B cell (primary cell): ENCODE data around the gene IRF7. TPM values are rescaled to one million over a fixed set of nuclear protein-coding genes. Genes with fewer than 3 reads are reported as not detected.

Experiments used
- ATAC-seq: fragments of 200-7000 bp; cut with Tn5 transposase; one replicate; pipeline ENCODE4 v1.10.0; 2021; ENCODE audit warnings: low read depth, mild to moderate bottlenecking, moderate number of reproducible peaks, moderate library complexity
- CTCF ChIA-PET: fragments of 350-600 bp; sonication (Branson Sonifier 250); formaldehyde crosslinking; loops from one replicate; lab custom pipeline; 2021; ENCODE audit warnings: antibody characterized with exemption, inconsistent platforms; lab: Charles Lee
- POLR2A ChIA-PET: fragments of 350-600 bp; sonication (Branson Sonifier 250); formaldehyde crosslinking; loops from one replicate; lab custom pipeline; 2021; ENCODE audit warnings: antibody characterized with exemption; lab: Charles Lee
- DNase-seq: peaks from one replicate; pipeline ENCODE4 v3.0.0; 2013
- H2AFZ ChIP-seq: 2 replicates; pipeline ENCODE4 v1.6.1; 2012; ENCODE audit warnings: mild to moderate bottlenecking, low read depth, low read length; ENCODE audit not compliant: insufficient read depth, poor library complexity, severe bottlenecking
- H3K27ac ChIP-seq, 2 donors: 1 replicate in 1 of 2; 2 replicates in 1 of 2; pipeline ENCODE4 v1.5.1; 2012 to 2013; ENCODE audit warnings: low read length in 2 of 2, mild to moderate bottlenecking in 2 of 2, moderate library complexity in 1 of 2
- H3K27me3 ChIP-seq, 4 experiments: fragments of 200-600 bp in 1 of 4; sonication (generic) in 1 of 4; replicated peaks in 1 of 4; 1 replicate in 2 of 4; 2 replicates in 2 of 4; pipeline versions ENCODE4 v1.6.1 to v1.7.0; 2013 to 2016; ENCODE audit warnings: low read length in 3 of 4, mild to moderate bottlenecking in 2 of 4, mixed read lengths in 1 of 4, moderate library complexity in 1 of 4; ENCODE audit not compliant: insufficient read depth in 4 of 4, control insufficient read depth in 3 of 4; ENCODE audit errors: control extremely low read depth in 1 of 4
- H3K36me3 ChIP-seq, 2 experiments: replicated peaks in 1 of 2; 1 replicate in 1 of 2; 2 replicates in 1 of 2; pipeline versions ENCODE4 v1.6.1 to v1.7.1; 2013; ENCODE audit warnings: low read length in 1 of 2; ENCODE audit not compliant: insufficient read depth in 2 of 2, control insufficient read depth in 1 of 2; ENCODE audit errors: control extremely low read depth in 1 of 2, extremely low read depth in 1 of 2
- H3K4me1 ChIP-seq, 2 donors: fragments of 200-600 bp in 1 of 2; sonication (generic) in 1 of 2; 1 replicate in 1 of 2; 2 replicates in 1 of 2; pipeline versions ENCODE4 v1.5.1 to v1.6.1; 2013 to 2017; ENCODE audit warnings: low read length in 2 of 2; ENCODE audit not compliant: control insufficient read depth in 2 of 2, insufficient read depth in 2 of 2
- H3K4me2 ChIP-seq: replicated peaks from 2 replicates; pipeline ENCODE3; 2012; ENCODE audit warnings: mild to moderate bottlenecking, low read depth, low read length; ENCODE audit not compliant: poor library complexity, severe bottlenecking
- H3K4me3 ChIP-seq, 5 experiments: fragments of 200-600 bp in 1 of 5; sonication (generic) in 1 of 5; 1 replicate in 3 of 5; 2 replicates in 2 of 5; pipeline versions ENCODE4 v1.5.1 to v1.7.0; 2011 to 2016; ENCODE audit warnings: low read length in 4 of 5, mild to moderate bottlenecking in 4 of 5, low read depth in 2 of 5, control low read depth in 1 of 5, moderate library complexity in 1 of 5; ENCODE audit not compliant: insufficient read depth in 1 of 5; ENCODE audit errors: control extremely low read depth in 1 of 5, extremely low read depth in 1 of 5
- H3K79me2 ChIP-seq: fragments of 200-600 bp; sonication (generic); one replicate; pipeline ENCODE4 v1.6.0; 2016; ENCODE audit warnings: low read length; ENCODE audit not compliant: control insufficient read depth, insufficient read depth
- H3K9ac ChIP-seq: fragments of 200-600 bp; sonication (generic); 2 replicates; pipeline ENCODE4 v1.6.1; 2017; ENCODE audit warnings: mild to moderate bottlenecking, low read length, moderate library complexity
- H3K9me3 ChIP-seq, 3 donors: one replicate each; pipeline versions ENCODE4 v1.6.1 to v1.7.1; 2013; ENCODE audit warnings: low read length in 2 of 3; ENCODE audit not compliant: control insufficient read depth in 2 of 3, insufficient read depth in 1 of 3; ENCODE audit errors: control extremely low read depth in 1 of 3
- H4K20me1 ChIP-seq: 2 replicates; pipeline ENCODE4 v1.6.0; 2012; ENCODE audit warnings: mild to moderate bottlenecking, low read length; ENCODE audit not compliant: insufficient read depth, control insufficient read depth, poor library complexity, severe bottlenecking
- H3K27ac Mint-ChIP-seq: one replicate; pipeline ENCODE4 v1.8.0; 2021; ENCODE audit warnings: mixed read lengths
- H3K27me3 Mint-ChIP-seq: one replicate; pipeline ENCODE4 v1.8.0; 2021; ENCODE audit warnings: mixed read lengths
- H3K4me1 Mint-ChIP-seq: one replicate; pipeline ENCODE4 v1.8.0; 2021; ENCODE audit warnings: mixed read lengths
- H3K4me3 Mint-ChIP-seq: one replicate; pipeline ENCODE4 v1.8.0; 2021; ENCODE audit warnings: mixed read lengths
- H3K9me3 Mint-ChIP-seq: one replicate; pipeline ENCODE4 v1.8.0; 2022; ENCODE audit warnings: mixed read lengths; ENCODE audit not compliant: insufficient read depth
- EZH2 ChIP-seq: IDR thresholded peaks from 2 replicates; pipeline ENCODE4 v1.6.1; 2012; ENCODE audit warnings: borderline replicate concordance, low read depth, mild to moderate bottlenecking, moderate library complexity, low read length; ENCODE audit not compliant: insufficient read depth, poor library complexity, severe bottlenecking
- WGBS: methylation state at CpG from one replicate; pipeline ENCODE4 v1.1.5; 2013; ENCODE audit warnings: missing lambda C conversion rate; ENCODE audit not compliant: insufficient coverage; 5-methylcytosine and 5-hydroxymethylcytosine counted together
- intact Hi-C: fragments of 100-400 bp; cut with micrococcal nuclease; formaldehyde crosslinking; loops from one replicate; pipeline ENCODE4 v1.10.0; 2022
- polyA plus RNA-seq: library from polyadenylated mRNA; depleted of rRNA; stranded (reverse); fragments of >200 nt; gene quantifications from 2 replicates; pipeline ENCODE4 v1.2.3, GENCODE V29; 2012
- total RNA-seq, 2 donors: library from RNA; stranded (reverse); fragments of 120-200 nt in 1 of 2; gene quantifications; 1 replicate in 1 of 2; 2 replicates in 1 of 2; pipeline versions ENCODE4 v1.2.3 to v1.2.4, GENCODE V29; 2013 to 2022
- TF ChIP-seq, protein P1 (sequence below): fragments of 200-600 bp; IDR thresholded peaks from one replicate; pipeline ENCODE4 v1.8.0; 2022; ENCODE audit warnings: antibody characterized with exemption, mild to moderate bottlenecking

The IRF7 gene
- total and polyA plus RNA-seq, 2 donors (not counting 1 experiment from before 2014, with no cell fraction given): 136 to 184 TPM

DNA sequence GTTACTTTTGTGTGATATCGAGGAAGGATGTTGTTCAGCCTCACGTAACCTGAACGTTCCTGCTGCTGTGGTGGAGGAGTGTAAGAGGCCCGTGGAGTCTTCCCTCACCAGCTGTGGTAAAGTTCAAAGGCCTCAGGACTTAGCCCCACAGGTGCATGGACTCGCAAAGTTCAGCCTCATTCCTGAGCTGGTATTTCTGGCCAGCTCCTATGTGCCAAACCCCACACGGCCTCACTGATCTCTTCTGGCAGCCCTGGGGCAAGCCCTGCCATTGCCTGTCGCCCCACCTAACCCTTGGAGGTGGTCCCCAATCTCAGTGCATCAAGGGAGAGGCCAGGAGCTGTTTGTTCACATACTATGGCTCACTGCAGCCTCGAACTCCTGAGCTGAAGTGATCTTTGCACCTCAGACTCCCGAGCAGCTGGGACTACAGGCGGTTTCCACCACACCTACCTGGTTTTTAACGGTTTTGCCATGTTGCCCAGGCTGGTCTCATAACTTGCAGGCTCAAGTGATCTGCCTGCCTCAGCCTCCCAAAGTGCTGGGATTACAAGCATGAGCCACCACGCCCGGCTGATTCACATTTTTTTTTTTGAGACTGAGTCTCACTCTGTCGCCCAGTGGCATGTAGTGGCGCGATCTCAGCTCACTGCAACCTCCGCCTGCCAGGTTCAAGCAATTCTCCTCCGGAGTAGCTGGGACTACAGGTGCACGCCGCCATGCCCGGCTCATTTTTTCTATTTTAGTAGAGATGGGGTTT lies 37.3 kb downstream of the IRF7 start:
- ATAC-seq: no peak
- Mint-ChIP-seq H3K4me1 (peaks cover 46% of the 10 kb centered on the region), H3K9me3 (no peaks in the 10 kb centered on the region), H3K27me3 (peaks cover 15% of the 10 kb centered on the region), H3K4me3 (peak overlapping the region; percentile 57), H3K27ac (peak overlapping the region; percentile 20)
- no peak overlapping the region for H2AFZ ChIP-seq
- peaks cover 30 to 44% of the 10 kb centered on the region in 2 donors for H3K4me1 ChIP-seq
- ChIA-PET CTCF (interaction anchor here (1.3 to 2.3 kb wide), 2 partner anchors 10 to 24 kb away, joined by 3 to 4 read pairs; no protein-coding TSS in a partner anchor), POLR2A (no interaction called here)
- intact Hi-C loops: loop anchor here (10.0 kb wide), 1 partner anchor 806 kb away; the partner anchor contains the start of gene BRSK2
- no peak overlapping the region for H3K27ac ChIP-seq
- peaks cover 0 to 12% (median 7%) of the 10 kb centered on the region in 4 experiments for H3K27me3 ChIP-seq
- TF ChIP-seq EZH2: no peak
- TF ChIP-seq, protein P1, sequence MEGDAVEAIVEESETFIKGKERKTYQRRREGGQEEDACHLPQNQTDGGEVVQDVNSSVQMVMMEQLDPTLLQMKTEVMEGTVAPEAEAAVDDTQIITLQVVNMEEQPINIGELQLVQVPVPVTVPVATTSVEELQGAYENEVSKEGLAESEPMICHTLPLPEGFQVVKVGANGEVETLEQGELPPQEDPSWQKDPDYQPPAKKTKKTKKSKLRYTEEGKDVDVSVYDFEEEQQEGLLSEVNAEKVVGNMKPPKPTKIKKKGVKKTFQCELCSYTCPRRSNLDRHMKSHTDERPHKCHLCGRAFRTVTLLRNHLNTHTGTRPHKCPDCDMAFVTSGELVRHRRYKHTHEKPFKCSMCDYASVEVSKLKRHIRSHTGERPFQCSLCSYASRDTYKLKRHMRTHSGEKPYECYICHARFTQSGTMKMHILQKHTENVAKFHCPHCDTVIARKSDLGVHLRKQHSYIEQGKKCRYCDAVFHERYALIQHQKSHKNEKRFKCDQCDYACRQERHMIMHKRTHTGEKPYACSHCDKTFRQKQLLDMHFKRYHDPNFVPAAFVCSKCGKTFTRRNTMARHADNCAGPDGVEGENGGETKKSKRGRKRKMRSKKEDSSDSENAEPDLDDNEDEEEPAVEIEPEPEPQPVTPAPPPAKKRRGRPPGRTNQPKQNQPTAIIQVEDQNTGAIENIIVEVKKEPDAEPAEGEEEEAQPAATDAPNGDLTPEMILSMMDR: no peak
- peaks cover 67% of the 10 kb centered on the region for H3K79me2 ChIP-seq
- H3K9ac ChIP-seq: no peak overlapping the region
- H4K20me1 ChIP-seq: peaks cover 72% of the 10 kb centered on the region
- H3K4me3 ChIP-seq: peak overlapping the region in 2 of 5 experiments; percentile 5 to 95
- H3K4me2 ChIP-seq: peak overlapping the region; percentile 95
- H3K36me3 ChIP-seq: peaks cover 1 to 13% of the 10 kb centered on the region in 2 experiments
- WGBS: 84% methylated on average over 17 of the region's 21 CpGs
- peaks cover 0 to 3% (median 0%) of the 10 kb centered on the region in 3 donors for H3K9me3 ChIP-seq
- no peak for DNase-seq

DNA sequence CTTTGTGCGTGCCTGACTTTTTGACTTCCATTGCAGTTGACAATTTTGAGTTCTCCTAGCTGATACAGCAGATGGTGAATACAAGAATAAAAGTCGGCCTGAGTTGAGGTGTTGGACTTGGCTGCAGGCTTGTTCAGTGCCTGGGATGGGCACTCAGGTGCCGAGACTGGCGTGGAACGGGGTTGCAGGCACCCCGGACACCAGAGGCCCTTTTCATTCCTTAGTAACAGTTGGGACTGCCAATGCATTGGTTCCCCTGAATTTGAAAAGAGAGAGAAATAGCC lies 38.2 kb downstream of the IRF7 start:
- Mint-ChIP-seq H3K9me3 (no peaks in the 10 kb centered on the region), H3K27ac (peak overlapping the region; percentile 61), H3K4me3 (peak overlapping the region; percentile 89), H3K4me1 (peaks cover 46% of the 10 kb centered on the region), H3K27me3 (peaks cover 15% of the 10 kb centered on the region)
- Histone ChIP-seq H3K4me2 (peak overlapping the region; percentile 95), H3K27me3 (peaks cover 0 to 16% (median 7%) of the 10 kb centered on the region in 4 experiments), H3K4me3 (peak overlapping the region in 4 of 5 experiments; percentile 65 to 95 (median 78)), H3K9ac (peak overlapping the region; percentile 85), H3K27ac (peak overlapping the region in 1 of 2 donors; percentile 68), H3K4me1 (peaks cover 30 to 44% of the 10 kb centered on the region in 2 donors), H3K79me2 (peaks cover 58% of the 10 kb centered on the region), H3K9me3 (peaks cover 0 to 3% (median 0%) of the 10 kb centered on the region in 3 donors), H3K36me3 (peaks cover 1 to 7% of the 10 kb centered on the region in 2 experiments), H2AFZ (no peak overlapping the region), H4K20me1 (peaks cover 66% of the 10 kb centered on the region)
- DNase-seq: no peak
- no peak for ATAC-seq
- ChIA-PET CTCF (interaction anchor here (1.3 to 2.3 kb wide), 2 partner anchors 9 to 23 kb away, joined by 3 to 4 read pairs; no protein-coding TSS in a partner anchor), POLR2A (no interaction called here)
- intact Hi-C loops: loop anchor here (10.0 kb wide), 1 partner anchor 807 kb away; the partner anchor contains the start of gene BRSK2
- TF ChIP-seq, protein P1: no peak
- no peak for TF ChIP-seq EZH2
- 87% methylated on average over 5 of the region's 6 CpGs for WGBS
